GM21423 (cell line): ENCODE data around the gene MCC.

ENCODE experiments used
- ATAC-seq: cut with Tn5 transposase; IDR thresholded peaks from one replicate; pipeline ENCODE4 v1.9.1; 2021; ENCODE audit warnings: mild to moderate bottlenecking, moderate library complexity; ENCODE audit not compliant: unreplicated experiment

MCC gene

DNA sequence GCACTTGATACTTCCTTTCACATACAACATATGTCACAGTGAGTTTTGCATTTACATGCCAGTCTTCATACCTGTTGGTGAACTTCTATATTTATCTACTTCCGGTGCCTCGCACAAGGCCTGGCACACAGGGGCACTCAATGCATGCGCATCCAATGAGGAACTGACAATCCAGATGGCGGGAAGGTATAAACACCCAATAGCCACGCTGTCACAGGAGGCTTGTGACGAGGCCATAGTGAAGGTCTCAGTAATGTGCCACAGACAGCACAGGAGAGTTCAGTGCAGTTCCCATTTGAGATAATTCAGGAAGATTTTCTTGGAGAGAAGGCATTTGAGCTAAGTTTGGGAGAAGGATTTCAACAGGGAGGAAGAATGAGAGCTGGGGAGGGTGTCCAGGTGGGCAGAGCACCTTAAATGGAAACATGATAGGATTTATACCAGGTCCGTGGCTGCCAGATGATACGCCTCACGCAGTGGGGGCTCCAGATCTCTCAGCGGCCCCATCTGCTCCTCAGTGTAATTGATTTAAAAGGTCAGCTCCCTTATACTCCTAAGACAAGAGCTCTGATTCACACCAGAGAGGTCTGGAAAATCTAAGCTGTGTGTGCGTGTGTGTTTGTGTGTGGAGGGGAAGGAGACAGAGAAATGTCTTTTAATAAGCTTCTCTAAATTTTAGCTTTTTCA lies 305.5 kb downstream of the MCC start:
- no peak for ATAC-seq

GRCh38 chr5:113181853-113182490 lies 306.3 kb downstream of the MCC start:
- no peak for ATAC-seq

- ATAC-seq = no peak
These were observed 306.8 kb downstream of the MCC start for GRCh38 chr5:113181409-113181808.

- no peak for ATAC-seq
These were observed 309.1 kb downstream of the MCC start for GRCh38 chr5:113179156-113179555.

- ATAC-seq = no peak
These were observed 310.0 kb downstream of the MCC start for GRCh38 chr5:113178073-113178779.

DNA sequence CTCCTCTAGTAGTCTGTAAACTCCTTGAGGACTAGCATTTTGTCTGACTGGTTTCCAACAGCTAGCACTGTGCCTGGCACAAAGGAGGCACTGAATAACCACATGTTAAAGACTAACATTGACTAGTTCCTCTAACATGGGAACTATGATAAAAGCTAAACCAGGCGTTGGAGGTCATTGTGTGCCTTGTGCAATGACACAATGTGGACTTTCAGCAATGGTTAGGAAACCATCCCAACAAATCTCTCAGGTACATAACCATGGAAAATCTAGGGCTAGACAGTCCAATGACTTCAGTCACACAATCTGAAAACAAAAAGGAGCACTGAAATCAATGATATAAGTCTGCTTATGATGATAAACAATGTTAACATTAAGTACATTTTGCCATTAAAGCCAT lies 311.0 kb downstream of the MCC start:
- no peak for ATAC-seq

GRCh38 chr5:113176734-113177133 lies 311.5 kb downstream of the MCC start:
- no peak for ATAC-seq

GRCh38 chr5:113176196-113176595 lies 312.1 kb downstream of the MCC start:
- ATAC-seq = no peak

DNA sequence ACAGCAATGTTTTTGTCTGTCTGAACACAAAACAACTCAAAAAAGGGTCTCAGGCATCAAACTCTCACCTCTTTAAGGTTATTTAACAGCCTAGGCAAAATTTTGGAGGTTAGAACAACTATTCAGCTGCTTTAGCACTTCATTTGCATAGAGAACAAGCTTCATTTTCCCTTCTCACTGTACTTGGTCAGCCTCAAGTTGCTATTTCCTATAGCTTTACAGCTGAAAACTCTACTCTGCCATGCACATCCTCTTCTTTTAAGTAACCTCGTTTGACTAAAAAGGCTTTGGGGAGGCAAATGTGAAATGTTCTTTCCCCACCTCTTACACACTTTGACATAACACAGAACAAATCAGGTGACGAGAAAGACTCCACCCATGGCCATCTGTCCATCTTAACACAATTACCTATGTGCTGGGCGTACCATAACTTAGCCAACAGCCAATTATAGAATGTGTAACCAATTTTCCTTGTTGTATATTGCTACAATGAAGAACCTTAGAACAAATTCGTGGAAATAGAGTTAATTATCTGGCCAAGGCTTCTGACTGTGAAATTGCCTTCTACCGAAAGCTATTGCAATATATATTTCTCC lies 315.9 kb downstream of the MCC start:
- peak; percentile 86 for ATAC-seq

DNA sequence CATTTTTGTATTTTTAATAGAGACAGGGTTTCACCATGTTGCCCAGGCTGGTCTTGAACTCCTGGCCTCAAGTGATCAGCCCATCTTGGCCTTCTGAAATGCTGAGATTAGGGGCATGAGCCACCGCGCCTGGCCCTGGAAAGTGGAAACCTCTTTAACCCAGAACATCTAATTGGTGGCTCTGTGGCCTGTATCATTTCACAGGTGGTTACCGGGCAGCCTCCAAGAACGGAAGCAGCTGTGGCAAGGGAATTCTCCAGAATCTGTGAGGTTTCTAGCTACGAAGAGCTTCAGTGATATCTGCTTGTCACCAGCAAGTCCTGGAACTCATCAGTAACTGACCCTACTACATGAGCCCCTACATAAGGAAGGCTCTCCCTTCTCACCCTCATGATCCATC lies 316.7 kb downstream of the MCC start:
- ATAC-seq = no peak

- ATAC-seq = no peak
These were observed 317.5 kb downstream of the MCC start for GRCh38 chr5:113170707-113171106.

- ATAC-seq = no peak
These were observed 318.5 kb downstream of the MCC start for GRCh38 chr5:113169720-113170119.

DNA sequence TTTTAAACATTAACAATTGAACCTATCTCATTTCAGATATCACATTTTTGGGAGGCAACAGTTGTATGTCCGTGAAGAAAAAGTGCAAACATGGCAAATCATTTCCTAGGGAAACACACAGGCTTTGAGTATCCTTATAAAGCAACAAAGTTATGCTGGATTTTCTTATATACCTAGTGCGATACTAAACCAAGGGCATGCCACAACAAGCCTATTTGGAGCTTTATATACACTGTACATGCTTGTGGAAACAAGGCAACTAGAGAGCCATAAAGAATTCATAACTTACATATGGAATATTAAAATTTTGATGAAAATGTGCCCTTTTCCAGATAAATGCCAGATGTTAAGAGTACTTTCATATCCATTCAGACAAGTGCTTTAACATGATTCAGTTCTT lies 320.3 kb downstream of the MCC start:
- no peak for ATAC-seq

DNA sequence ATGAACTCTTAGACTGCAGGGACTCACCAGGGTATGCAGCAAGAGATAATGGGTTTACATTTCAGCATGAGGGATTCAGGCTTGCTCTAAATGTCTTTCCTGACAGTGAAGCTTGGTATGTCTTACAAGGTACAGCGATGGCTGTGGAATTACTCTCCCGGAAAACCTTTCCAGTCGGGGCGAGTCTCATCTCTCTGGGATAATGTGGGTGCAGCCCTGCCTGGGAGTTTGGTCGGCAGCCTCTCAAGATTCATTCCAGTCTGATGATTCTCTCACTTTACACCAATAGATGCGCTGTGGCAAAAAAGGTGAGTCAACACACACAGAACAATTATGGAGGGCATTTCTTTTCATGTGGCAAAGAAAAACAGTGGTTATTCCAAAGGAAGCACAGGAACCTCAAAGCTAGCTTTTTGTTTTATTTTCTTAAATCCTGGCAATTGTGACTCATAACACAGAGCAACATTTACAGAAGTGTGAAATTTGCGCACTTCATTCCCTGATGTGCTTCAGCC lies 321.3 kb downstream of the MCC start:
- ATAC-seq = no peak

GRCh38 chr5:113166261-113166660 lies 322.0 kb downstream of the MCC start:
- no peak for ATAC-seq

DNA sequence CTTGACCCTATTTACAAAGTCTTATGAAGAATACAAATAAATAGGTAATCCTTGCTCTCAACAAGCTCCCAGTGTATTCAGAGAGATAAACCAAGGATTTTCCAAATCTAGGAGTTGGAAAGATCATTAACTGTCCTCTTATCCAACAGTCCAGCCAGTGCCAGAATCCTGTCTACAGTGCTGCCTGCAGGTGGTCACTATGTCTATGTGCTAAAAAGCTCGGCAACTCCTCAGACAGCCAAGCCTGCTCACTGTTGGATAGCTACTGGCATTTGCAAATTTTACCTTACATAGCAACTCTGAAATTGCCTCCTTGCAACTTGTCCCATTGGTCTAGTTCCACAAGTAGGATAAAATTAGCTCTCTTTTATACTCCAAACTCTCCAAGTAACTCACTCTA lies 324.2 kb downstream of the MCC start:
- ATAC-seq = no peak

DNA sequence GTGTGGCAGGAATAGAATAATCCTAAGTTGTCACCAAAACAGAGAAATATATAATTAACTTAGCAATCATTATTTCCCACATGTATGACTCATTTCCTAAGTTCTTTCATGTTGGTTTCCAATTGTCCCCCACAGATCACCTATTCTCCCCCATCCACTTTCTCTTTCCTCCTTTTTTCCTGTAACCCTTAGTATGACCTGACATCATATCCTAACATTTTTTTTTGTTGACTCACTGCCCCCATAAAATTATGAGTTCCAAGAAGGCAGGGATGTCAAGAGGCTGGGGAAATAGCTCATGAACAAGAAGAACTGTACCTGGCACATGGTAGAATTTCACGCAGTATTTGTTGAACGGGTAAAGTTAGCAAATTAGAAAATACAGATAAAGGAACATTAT lies 324.9 kb downstream of the MCC start:
- no peak for ATAC-seq

DNA sequence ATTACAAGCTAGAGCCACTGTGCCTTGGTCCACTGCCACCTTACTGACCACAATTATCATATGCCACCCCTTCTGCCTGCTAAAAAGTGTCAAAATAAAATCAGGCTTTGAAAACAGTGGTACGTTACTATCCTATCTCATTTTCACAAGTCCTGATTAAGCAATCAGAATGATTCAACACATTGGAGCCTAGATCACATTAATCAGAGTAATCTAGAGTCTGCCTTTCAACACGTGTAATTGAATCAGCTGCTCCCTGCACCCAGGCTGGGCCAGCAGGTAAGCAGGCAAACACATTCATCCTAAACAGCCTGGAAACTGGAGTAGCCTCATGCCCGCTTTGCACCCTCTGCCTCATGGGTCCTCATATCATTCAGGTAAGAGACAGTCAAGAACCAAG lies 325.5 kb downstream of the MCC start:
- ATAC-seq = no peak

DNA sequence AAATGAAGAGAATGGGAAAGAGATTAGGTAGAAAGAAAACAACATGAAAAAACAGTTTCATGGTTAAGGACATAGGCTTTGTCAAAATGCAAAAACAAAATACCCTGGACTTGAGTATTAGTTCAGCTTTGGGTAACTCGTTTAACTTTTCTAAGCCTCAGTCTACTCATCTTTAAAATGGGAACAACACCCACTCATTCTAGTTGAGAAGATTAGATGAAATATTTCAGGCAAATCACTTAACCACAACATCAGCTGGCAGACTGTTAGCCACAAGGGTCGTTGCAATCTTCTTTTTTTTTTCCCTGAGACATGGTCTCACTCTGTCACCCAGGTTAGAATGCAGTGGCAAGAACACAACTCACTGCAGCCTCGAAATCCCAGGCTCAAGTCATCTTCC lies 326.0 kb downstream of the MCC start:
- ATAC-seq = no peak

DNA sequence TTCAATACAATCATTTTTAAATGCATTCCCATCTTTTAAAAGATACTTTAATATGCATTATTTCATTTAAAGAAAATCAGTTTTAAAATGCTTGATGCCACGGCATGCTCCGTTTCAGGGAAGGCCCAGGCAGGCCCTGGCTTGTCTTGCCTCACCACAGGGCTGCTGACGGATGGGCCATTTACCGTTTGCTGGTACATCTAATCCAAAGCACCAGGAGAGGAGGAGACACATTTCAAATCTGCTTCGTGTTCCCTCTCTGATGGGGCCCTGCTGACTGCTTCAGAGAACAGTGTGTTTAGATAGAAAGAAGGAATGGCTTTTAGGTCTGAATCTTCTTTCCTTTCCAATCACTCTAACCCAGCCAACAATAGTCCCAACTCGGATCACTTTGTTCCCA lies 326.4 kb downstream of the MCC start:
- no peak for ATAC-seq

- no peak for ATAC-seq
These were observed 330.4 kb downstream of the MCC start for GRCh38 chr5:113157886-113158285.
